ENCODE data around the gene NFE2.
"Not testable (repeated sequence)": the region's sequence is repeated elsewhere in the genome, so short reads cannot be mapped to it uniquely, and the experiment has no call there.

The NFE2 gene

DNA sequence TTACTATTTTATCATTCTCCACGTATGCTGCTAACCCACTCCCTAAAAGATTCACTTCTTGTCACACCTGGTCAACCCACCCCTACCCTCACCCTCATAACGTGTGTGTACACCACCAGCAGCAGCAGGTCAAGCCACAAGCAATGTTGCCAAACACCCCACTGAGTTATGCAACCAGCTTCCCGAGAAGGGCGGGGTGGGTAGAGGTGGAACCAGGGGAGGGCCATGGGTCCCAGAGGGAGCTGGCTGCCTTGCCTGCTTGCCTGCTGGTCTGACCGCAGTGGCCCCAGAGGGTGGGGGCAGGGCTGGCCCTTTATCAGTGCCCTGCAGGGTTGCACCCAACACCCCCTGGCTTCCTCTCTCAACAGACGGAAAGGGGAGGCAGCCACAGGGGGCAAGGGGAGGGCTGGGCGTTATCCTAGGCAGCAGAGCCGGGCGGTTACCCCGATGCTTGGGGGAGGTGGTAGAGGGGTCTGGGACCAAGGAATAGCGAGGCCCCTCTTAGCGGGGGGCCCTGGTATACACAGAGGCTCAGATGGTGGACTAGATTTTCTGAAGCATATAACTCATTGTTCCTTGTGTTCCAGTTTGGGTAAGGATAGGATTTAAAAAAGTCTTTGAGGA lies 3.5 kb upstream of the NFE2 start:
- peak; percentile 82 for DNase-seq

DNA sequence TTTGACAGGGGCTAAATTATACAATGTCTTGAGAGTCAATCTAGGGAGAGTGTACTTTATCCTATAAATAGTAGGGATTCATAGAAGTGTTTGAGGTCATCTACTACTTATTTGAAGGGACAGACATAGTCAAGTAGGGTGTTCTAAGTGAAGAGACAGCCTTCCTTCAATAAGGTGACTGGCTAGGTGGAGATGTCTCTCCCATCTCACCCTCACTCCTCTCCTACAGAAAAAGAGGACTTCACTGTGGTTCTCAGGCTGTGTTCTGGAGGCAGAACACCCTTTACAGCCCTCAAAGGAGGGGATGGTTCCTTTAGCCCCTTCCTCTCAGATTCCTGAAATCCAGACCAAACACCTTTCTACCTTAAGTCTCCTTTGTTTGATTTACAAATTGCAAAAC lies 2.8 kb upstream of the NFE2 start:
- DNase-seq: no peak

DNA sequence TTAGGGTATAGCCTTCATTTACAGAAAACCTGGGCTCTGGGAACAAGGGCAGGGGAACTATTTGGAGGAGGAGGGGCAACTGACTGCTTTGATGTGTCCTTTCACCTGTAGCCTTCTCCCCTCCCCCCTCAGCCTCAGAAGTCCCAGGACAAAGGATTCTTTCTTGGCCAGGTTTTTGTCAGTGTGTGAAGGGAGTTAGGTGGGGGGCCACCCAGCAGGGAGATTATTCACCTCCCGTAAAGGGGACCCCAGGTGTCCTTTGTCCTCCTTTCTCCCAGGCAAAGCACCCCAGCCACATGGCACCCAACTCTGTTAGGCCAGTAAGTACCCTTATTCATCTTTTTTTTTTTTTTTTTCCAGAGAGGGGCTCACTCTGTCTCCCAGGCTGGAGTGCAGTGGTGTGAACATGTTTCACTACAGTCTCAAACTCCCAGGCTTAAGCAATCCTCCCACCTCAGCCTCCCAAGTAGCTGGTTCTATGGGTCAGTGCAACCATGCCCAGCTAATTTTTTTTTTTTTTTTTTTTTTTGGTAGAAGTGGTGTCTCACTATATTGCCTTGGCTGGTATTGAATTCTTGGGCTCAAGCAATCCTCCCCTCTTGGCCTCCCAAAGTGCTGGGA lies 723 bp upstream of the NFE2 start:
- no peak for DNase-seq

DNA sequence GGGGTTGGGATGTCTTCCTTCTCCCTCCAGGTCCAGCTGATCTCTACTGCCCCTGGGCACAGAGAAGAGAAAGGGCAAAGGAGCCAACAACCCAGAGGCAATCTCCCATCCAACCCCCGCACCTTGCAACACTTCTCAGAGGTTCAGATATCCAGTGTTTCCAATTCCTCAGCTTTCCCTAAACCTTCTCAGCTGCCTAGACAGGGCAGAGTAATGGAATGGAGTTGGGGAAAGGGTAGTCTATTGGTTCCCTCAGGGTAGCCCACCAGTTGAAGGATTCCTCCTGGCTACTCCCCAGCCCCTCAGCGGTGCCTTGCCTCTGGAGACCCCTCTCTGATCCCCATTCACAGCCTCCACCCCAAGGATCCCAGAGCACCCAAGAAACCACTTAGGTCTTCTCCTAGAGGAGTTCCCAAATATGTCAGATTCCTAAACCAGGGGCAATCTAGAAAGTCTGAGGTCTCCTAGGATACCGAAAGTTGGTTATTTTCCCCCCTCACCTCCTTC lies 537 bp downstream of the NFE2 start:
- no peak for DNase-seq

DNA sequence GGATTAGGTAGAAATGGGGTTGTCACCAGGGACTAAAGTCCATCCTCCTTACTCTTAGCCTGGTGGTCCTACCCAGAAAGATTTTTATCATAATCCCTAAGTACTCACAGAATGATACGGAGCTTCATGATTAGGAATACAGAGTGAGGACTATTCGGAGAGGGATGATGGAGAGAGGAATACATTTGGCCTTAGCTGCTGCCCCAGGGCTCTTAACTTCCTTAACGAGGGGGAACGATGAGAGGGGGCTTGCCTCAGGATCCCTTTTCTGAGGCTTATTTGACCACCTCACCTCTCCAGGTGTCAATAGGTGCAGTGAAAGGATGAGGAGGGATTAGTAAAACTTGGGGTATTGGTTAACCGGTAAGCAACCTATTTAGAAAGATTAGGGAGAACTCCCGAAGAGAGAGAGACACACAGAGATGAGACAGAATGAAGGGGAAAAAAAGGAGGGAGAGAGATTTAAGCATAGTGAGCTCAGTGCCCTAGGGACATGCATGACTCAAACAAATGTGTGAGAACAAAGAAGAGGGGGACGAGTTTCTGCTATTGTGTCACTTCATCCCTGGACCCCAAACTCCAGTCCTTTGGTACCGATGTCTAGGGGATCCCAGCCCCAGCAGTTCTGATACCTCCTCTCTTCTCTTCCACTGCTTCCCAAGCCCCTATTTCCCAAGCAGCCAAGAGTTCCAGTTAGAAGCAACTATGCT lies 1.1 kb downstream of the NFE2 start:
- DNase-seq: no peak

DNA sequence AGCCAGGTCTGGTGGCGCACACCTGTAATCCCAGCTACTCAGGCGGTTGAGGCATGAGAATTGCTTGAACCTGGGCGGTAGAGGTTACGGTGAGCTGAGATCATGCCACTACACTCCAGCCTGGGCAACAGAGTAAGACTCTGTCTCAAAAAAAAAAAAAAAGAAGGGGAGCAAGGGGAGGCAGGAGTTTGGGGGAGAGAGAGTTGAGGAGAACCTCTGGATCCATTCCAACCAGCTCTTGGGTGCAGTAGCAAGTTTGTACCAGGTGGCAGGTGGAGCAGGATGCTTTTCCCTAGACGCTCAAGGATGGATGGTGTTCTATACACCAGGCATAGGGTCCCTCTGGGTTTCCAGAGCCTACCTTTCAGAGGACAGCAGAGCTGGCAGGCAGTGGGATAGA lies 1.9 kb downstream of the NFE2 start:
- DNase-seq: no peak

DNA sequence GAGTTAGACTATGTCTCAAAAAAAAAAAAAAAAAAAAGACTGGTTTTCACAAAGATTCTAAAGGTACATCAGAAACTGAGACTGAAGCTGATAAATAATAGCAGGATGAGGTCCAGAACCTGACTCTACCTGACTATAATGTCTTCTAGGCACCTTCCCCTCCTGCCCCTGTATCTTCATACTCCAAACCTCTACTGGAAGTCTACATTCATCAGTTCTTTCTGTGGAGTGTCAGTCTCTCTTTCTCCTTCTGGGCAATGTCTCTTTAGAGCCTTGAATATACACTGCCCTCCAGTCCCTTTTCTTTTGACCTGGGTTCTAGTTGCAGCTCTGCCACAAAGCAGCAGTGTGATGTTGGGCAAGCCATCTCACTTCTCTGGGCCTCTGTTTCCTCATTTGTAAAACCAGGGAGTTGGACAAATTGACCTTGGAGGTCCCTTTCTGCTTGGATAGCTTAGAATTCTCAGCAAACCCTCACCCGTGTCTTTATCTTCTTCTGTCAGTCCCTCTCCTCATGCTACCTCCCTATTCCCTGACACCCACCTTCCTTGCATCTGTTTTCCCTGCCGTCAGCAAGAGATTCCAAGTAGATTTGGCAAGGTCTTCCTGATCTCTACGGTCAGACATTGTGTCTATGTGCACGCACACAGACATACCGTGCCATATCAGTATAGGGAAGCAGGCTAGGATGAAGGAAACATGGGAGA lies 4.3 kb downstream of the NFE2 start:
- no peak for DNase-seq

DNA sequence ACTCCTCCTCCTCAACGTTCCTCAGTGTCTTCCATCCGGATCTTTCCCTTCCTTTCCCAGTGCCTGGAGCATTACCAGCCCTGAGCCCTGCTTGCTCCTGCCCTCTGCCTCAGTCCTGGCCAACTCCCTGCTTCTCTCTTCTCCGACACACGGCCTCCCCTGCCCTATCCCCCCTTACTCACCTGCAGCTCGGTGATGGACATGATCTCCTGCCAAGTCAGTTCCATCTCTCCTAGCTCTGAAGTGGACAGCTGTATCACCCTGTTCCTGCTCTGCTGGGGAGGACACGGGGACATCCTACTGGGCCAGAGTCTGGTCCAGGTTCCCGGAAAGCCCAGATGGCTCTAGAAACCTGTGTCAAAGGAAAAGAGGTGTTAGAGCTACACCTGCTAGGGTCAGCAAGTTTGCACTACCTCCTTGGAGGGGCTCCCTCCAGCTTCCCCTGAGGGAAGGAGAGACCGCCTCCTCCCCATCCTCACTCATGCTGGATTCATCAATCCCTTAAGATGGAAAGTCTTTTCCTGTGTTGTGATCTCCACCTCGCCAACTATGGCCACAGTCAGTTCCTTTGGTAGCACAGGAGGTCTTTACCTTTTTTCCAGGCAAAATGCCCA lies 5.8 kb downstream of the NFE2 start:
- DNase-seq: no peak

DNA sequence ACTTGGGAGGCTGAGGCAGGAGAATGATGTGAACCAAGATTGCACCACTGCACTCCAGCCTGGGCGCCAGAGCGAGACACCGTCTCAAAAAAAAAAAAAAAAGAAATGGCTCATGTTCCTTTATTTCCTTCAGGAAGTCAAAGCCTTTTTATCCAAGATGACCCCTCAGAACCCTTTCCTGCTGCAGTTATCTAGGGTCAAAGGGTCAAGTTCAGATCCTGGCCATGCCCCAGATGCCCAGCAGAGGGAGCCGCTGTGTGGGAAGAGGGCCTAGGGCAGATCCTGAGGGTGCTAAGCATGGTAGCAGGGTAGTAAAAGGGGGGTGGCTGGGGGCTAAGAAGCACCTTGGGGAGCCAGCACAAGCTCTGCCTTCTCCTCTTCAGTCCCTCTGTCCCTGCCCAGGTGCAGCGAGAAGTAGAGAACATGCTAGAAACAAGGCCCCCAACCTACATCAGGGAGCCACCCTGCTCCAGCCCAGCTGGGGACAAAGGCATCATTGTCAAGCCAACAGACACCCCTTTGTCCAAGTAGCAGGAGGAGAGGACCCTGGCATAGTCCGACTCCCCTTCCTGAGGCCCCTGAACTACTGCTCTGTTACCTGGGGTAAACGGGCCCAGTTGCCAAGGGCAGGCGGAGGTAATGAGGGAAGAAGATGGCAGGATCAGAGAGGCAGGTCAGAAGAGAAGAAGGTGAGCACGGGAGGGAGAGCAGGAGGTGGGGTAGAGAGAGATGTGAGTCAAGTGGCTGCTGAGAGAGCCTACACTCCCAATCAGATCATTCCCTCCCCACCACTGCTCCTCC lies 6.5 kb downstream of the NFE2 start:
- DNase-seq: no peak

DNA sequence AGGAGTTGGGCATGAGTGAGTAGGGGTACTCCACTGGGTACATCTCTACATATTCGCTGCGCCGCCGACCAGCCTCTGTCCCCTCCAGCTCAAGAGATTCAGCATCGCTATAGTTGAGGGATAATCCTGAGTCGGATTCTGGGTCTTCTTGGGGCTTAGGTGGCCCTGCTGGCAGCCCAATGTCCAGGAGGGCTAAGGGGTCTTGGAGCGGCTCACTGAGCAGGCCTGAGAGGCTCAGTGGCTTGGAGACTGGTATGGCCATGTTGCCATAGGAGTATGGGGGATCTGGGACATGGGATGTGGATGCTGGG lies 7.9 kb downstream of the NFE2 start:
- no peak for DNase-seq

DNA sequence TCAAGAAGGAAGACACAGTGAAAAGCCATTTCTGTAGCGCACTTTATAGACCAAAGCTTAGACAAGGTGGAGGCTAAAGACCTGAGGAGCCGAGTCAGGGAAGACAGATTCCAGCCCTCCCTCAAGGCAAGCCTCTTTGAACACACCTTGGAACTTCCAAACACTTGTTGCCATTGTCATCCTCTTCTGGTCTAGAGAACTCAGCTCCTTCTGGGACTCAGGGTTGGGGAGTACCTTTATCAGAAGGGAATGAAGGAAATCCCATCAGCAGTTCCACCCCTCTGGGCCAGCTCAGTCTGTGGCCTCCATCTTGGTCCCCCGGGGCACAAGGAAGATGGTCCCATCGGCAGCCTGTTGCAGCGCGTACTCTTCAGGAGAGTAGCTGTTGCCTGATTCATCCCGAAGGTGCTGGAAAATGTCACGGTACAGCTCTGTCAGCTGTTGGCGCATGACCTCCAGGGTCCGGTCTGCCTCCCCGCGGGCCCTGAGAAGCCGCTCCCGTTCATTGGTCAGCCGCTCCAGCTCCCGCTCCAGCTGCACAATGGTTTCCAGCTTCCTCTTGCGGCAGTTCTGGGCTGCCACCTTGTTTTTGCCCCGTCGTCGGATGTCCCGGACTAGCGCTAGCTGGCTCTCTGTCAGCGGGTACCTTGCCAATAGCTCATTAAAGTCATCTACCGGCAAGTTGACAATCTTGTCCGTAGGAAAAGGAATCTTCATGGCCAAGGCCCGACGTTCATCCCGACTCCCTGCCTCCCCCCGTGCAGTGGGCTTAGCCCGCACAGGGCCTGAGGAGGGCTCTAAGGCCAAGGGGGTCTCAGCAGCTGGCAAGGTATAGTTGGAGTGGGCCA lies 8.5 kb downstream of the NFE2 start:
- DNase-seq: no peak

DNA sequence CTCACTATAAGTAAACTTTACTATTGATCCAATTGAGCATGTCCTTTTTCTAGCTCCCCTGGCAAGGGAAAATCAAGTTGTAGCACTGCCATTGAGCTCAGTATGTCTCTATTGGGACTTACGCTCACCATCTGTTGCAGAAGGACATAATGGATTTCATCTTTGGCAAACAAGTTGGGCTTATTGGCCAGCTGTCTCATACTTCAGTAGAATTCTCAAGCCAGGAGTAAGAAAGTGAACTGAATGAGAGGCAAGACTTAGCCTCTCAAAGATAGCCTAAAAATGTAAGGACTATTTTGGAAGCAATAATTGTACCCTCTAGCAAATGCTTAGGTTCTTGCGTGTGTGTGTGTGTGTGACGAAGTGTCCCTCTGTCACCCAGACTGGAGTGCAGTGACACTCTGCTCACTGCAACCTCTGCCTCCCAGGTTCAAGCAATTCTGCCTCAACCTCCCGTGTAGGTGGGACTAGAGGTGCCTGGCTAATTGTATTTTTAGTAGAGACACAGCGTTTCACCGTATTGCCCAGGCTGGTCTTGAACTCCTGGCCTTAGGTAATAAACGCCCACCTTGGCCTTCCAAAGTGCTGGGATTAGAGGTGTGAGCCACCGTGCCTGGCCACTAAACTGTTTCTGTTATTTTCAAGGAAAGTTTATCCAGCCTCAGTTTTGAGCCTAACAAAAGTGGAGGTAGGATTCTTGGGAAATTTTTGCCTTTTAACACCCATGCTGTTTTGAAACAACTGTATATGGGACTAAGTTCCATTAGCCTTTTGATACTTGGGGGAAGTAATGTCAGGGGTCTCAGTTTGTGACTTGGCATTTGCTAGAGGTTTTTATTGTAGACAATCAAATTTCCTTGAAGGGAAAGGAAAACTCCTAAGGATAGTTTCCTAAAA lies 13.3 kb downstream of the NFE2 start:
- no peak for DNase-seq

DNA sequence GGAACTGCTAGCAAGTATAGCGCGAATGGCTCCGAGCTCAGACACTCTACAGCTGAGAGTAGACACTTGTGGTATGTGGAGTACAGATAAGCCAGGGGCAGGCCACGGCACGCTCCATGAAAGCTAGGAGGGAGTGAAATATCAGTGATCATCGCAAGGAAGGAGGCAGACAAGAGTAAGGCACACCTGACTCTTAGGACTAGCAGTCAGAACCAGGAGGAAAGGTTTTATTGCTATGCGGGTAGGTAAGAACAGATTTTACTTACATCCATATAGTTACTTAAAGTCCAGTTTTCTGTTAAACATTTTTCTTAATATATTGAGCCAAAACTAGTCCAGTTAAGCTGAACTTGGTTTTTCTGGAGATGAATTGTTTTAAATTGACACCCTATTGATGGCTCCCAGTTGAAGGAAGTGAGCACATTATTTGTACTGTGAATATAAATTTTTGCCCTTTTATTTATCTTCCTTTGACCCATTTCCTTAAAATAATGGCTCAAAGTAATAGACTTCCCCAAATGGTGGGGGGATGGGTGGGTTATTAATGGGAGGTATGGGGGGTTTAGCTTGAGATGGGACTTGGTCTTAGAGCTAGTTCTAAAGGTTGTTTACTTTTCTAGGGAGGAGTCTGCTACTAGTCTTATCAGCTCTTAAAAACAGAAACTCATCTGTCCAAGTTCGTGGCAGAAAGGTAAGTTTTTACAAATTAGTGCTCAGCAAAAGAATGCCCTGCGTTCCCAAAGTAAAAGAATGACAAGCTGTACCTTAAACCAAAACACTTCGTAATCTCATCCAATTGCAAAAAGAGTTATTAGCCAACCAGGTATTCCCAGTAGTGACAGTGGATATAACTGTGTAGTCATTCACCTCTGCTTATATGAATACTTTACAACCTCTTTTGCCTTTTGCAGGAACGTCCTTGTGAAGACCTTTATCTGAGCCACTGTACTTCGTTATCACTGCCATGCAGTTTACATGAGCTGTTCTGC lies 14.5 kb downstream of the NFE2 start:
- no peak for DNase-seq

DNA sequence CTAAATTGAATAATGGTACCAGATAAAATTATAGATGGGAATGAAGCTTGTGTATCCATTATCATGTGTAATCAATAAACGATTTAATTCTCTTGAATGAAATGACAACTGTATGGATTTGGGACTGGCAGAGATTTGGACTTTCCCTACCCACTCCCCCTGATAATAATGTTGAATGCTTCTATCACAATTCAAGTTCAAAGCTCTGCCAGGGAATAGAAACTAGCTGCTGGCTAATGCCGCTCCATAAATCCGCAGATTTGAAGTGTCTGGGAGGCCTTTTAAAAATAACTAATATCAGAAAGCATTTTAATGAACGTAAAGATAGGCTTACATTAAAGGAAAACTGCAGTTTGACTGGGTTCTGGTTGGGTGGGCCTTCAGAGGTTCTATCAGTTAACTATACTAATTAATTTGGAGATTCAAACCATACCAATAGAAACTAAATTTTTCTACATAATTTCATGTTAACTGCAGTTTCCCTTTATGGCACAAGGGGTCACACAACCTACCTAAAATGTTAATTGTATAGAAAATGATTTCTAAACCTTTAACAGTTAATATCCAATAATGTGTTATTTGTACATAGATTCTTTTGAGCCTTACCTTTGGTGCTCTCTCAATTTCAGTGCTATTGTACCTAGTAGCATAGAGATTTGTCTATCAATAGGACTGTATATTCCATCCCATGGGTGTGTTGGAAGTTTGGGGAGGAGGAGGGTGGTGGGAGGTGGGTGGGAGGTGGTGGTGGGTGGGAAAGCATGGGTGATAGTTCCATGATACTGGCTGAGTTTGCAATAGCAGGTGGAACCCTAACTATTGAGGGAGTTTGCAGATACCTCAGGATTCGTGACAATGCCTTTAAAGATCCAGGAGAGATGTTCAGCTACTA lies 15.4 kb downstream of the NFE2 start:
- DNase-seq: no peak

DNA sequence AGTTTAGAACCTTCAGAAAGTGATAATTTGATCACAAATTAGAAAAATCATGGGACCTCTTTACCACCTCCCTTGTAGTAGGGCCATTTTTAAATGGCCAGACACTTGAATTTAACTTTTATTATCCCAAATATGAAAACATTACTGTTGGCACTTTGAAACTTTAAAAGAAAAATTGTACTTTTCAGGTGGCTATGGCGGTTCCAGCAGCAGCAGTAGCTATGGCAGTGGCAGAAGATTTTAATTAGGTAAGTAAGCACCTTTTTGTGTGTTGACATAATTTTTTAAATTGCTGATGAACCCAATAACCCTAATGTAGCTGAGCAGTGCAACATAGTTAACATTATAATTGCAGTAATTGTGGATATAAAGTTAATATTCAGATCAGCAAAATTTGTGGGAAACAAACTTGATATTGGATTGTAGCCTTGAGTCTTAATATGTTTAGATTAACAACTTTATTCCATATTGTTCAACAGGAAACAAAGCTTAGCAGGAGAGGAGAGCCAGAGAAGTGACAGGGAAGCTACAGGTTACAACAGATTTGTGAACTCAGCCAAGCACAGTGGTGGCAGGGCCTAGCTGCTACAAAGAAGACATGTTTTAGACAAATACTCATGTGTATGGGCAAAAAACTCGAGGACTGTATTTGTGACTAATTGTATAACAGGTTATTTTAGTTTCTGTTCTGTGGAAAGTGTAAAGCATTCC lies 16.6 kb downstream of the NFE2 start:
- DNase-seq: not testable (repeated sequence)

DNA sequence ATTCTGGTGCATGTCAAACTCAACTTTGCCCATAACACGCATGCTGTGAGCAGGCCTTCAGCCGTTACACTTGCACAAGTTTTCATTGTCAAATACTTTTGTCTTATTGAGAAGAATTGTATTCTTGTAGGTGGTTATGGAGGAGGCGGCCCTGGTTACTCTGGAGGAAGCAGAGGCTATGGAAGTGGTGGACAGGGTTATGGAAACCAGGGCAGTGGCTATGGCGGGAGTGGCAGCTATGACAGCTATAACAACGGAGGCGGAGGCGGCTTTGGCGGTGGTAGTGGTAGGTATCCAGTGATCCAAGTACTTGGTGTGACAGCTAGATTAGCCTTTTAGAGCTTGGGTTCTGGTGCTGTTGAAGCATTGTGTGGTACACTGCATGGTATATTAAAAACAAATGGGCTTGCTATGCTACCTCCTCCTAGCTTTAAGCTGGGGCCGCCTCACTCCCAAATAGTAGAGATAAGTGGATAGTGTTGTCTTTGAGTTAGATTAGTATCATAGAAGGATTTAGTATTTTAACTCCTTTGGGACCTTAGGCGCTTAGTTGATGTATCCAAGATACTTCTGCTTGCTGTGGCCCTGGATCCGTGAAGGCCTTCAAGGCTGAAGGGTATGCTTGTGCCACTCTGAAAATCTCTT lies 17.7 kb downstream of the NFE2 start:
- no peak for DNase-seq

DNA sequence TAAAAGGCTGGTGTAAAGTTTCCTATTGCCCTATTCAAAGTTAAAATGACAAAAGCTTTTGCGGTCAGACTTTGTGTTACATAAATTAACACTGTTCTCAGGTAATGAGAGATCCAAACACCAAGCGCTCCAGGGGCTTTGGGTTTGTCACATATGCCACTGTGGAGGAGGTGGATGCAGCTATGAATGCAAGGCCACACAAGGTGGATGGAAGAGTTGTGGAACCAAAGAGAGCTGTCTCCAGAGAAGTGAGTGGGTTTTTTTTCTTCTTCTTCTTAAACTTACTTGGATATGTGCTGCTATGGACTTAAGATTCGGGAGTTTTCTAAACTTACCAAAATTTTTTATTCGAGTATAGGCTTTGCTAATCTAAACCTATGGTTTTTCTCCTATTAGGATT lies 19.1 kb downstream of the NFE2 start:
- not testable (repeated sequence) for DNase-seq
